ENCODE measurements around the gene TBK1.
A peak's percentile ranks its signal among the peaks of the same experiment; 100 is the strongest.

Gene TBK1

GRCh38 chr12:64538121-64538520 is 86.2 kb downstream of the TBK1 start:
- no peak for DNase-seq

- DNase-seq: peak in 1 of 58 donors; percentile 9
Observed at GRCh38 chr12:64542409-64543047, 90.6 kb downstream of the TBK1 start.

GRCh38 chr12:64544371-64545080 is 92.6 kb downstream of the TBK1 start:
- DNase-seq: no peak

GRCh38 chr12:64545081-64545382 is 93.1 kb downstream of the TBK1 start:
- no peak for DNase-seq

- no peak for DNase-seq
Observed at GRCh38 chr12:64549108-64549507, 97.2 kb downstream of the TBK1 start.

- DNase-seq: no peak
Observed at GRCh38 chr12:64550755-64551154, 98.8 kb downstream of the TBK1 start.

- no peak for DNase-seq
Observed at GRCh38 chr12:64551676-64552075, 99.8 kb downstream of the TBK1 start.
